Skin epidermis (tissue), 12 donors: ENCODE data around the gene CTCFL.
A peak's percentile ranks its signal among the peaks of the same experiment; 100 is the strongest.

Experiments
- H3K27ac ChIP-seq, 21 experiments: fragments of 200-600 bp; sonication (generic) in 11 of 21; one replicate each; pipeline ENCODE4 v1.5.0; 2020; ENCODE audit warnings: mild to moderate bottlenecking in 3 of 21, inconsistent platforms in 2 of 21, moderate library complexity in 2 of 21
- H3K4me3 ChIP-seq, 7 experiments: fragments of 200-600 bp; sonication (generic) in 2 of 7; one replicate each; pipeline ENCODE4 v1.5.0; 2020; ENCODE audit warnings: inconsistent platforms in 2 of 7, mild to moderate bottlenecking in 2 of 7, moderate library complexity in 1 of 7

CTCFL gene

GRCh38 chr20:57451795-57452661 is 72.9 kb downstream of the CTCFL start:
- no peak overlapping the region for H3K4me3 ChIP-seq
- H3K27ac ChIP-seq: no peak overlapping the region

- H3K27ac ChIP-seq: peak overlapping the region in 1 of 21 experiments; percentile 52
- H3K4me3 ChIP-seq: no peak overlapping the region
Measured at GRCh38 chr20:57451431-57451794, 73.5 kb downstream of the CTCFL start.

GRCh38 chr20:57450931-57451330 is 74.0 kb downstream of the CTCFL start:
- H3K27ac ChIP-seq: peak overlapping the region in 2 of 21 experiments; percentile 23 to 52

GRCh38 chr20:57450419-57450818 is 74.5 kb downstream of the CTCFL start:
- peak overlapping the region in 2 of 21 experiments; percentile 23 to 52 for H3K27ac ChIP-seq
- no peak overlapping the region for H3K4me3 ChIP-seq

More at GRCh38 chr20:57450931-57451330, 74.0 kb downstream of the CTCFL start:
- no peak overlapping the region for H3K4me3 ChIP-seq

DNA sequence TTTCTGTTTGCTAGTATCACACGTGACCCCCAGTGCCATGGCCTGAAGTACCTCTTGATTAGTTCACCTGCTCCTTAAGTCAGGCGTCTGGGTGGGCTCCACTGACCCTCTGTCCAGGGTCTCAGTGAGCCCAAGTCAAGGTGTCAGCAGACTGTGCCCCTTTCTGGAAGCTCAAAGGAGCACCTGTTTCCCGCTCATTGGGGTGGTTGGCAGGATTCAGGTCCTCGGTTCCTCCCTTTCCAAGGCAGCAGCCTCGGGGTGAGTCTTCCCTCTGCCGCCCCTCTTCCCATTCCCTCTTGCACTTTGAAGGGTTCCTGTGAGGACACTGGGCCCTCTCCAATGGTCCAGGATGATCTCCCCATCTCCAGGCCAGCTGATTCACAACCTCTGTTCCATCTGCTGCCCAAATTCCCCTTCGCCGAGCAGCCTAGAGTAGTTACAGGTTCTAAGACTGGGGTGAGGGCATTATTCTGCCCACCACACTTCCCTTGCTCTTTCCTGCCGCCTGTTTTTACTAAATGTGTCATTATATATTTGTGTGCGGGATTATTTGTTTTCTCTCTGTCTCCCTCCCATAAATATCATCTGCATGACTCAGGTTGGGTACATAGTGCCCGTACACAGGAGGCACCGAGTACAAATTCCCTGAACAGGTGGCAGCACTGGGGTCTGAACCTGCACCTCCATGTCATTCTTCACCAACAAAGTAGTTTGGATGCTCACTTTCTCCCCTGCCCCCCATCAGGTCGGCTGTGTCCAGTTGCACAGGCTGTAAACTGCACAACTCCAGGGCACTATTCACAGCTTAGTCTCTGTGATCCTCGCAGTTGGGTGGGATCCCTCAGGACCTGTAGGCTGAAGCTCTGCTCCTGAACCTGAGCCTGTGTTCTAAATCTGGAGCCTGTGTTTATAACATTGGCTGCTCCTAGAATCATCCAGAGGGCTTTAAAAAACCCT is 75.3 kb downstream of the CTCFL start:
- Histone ChIP-seq H3K4me3 (no peak overlapping the region), H3K27ac (no peak overlapping the region)

DNA sequence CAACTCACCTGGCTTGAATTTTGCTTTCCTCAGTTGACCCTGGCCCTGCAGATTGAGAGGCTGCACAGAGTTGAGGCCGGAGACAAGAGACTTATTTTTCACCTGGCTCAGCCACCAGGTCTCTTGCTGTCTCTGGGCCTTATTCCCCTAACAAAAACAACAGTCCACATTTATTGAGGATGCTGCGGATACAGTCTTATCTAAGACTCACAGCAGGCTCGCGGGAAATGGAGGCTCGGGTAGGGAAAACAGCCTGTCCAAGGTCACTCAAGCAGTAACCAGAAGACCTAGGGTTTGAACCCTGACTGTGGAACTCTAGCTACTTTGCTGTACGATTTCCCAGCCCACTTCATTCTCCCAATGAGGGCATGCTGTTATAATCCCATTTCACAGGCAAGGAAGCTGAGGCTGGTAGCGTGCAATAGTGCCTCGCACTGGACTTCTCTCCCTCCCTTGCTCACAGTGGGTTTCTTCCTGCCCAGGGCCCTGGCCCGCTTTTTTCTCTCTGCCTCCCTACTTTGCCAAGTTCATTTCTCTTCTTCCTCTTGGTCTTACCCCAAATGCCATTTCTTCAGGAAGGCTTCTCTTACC is 76.1 kb downstream of the CTCFL start:
- Histone ChIP-seq H3K27ac (no peak overlapping the region), H3K4me3 (no peak overlapping the region)
